22Rv1 (cell line): ENCODE results near the gene EIF4G2.

Experiments used
- H3K27ac ChIP-seq: fragments of 450-650 bp; 2 replicates; pipeline ENCODE4 v1.5.1; 2017
- ZFX ChIP-seq: fragments of 450-650 bp; IDR thresholded peaks from 2 replicates; pipeline ENCODE4 v1.6.1; 2017; ENCODE audit warnings: antibody characterized with exemption, borderline replicate concordance
- TF ChIP-seq, protein P1 (sequence below): fragments of 450-650 bp; IDR thresholded peaks from 2 replicates; pipeline ENCODE4 v1.5.1; 2017; ENCODE audit warnings: mild to moderate bottlenecking

The EIF4G2 gene

GRCh38 chr11:10807493-10808234 lies 1.1 kb downstream of the EIF4G2 start:
- H3K27ac ChIP-seq, result peak overlapping the region; percentile 98
- TF ChIP-seq, protein P1, sequence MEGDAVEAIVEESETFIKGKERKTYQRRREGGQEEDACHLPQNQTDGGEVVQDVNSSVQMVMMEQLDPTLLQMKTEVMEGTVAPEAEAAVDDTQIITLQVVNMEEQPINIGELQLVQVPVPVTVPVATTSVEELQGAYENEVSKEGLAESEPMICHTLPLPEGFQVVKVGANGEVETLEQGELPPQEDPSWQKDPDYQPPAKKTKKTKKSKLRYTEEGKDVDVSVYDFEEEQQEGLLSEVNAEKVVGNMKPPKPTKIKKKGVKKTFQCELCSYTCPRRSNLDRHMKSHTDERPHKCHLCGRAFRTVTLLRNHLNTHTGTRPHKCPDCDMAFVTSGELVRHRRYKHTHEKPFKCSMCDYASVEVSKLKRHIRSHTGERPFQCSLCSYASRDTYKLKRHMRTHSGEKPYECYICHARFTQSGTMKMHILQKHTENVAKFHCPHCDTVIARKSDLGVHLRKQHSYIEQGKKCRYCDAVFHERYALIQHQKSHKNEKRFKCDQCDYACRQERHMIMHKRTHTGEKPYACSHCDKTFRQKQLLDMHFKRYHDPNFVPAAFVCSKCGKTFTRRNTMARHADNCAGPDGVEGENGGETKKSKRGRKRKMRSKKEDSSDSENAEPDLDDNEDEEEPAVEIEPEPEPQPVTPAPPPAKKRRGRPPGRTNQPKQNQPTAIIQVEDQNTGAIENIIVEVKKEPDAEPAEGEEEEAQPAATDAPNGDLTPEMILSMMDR, result no peak
- TF ChIP-seq ZFX, result no peak

DNA sequence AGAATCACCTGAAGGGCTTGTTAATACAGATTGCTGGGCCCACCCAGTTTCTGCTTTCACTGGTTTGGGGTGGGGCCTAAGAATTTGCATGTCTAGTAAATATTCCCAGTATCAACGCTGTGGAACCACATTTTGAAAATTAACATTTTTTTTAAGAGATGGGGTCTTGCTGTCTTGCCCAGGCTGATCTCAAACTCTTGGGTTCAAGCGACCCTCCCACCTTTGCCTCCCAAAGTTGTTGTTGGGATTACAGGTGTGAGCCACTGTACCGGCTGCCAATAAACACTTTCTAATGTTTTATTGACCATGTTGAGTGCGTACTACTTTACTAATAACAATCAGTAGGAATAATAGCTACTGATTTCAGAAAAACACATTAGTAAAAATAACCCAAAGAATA lies 2.5 kb downstream of the EIF4G2 start:
- H3K27ac ChIP-seq, result peak overlapping the region; percentile 98; the same call in 1 of the 2 replicates
- no peak for TF ChIP-seq ZFX
- TF ChIP-seq, protein P1, result no peak

GRCh38 chr11:10805741-10806140 lies 3.0 kb downstream of the EIF4G2 start:
- TF ChIP-seq, protein P1, result no peak
- TF ChIP-seq ZFX, result no peak
- H3K27ac ChIP-seq, result peak overlapping the region; percentile 98; the same call in 1 of the 2 replicates

- H3K27ac ChIP-seq, result peak overlapping the region; percentile 11; the same call in 1 of the 2 replicates
- no peak for TF ChIP-seq ZFX
- TF ChIP-seq, protein P1, result no peak
Observed at GRCh38 chr11:10803676-10804075, 5.0 kb downstream of the EIF4G2 start.

- no peak for TF ChIP-seq ZFX
- TF ChIP-seq, protein P1, result no peak
- H3K27ac ChIP-seq, result no peak overlapping the region
Observed at GRCh38 chr11:10800292-10800691, 8.4 kb downstream of the EIF4G2 start.

DNA sequence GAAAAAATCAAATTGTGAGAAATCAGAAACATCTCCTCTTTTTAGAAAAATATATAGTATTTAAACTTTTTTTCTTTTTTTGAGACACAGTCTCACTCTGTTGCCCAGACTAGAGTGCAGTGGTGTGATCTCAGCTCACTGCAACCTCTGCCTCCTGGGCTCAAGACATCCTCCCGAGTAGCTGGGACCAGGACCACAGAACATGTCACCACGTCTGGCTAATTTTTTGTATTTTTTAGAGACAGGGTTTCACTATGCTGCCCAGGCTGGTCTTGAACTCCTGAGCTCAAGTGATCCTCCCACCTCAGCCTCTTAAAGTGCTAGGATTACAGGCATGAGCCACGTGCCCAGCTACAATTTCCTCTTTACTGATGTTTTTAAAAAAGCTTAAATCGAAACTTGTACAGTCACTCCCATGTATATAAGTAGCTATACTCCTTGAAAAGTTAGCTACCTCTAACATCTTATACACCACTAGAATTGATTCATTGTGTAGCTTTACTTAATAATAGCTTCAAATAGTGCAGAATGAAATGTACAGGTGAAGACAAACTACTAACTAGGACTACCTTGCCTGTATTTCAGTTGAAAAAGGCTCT lies 10.3 kb downstream of the EIF4G2 start:
- no peak overlapping the region; the same call in 1 of the 2 replicates for H3K27ac ChIP-seq

More for the DNA sequence above, 10.3 kb downstream of the EIF4G2 start:
- TF ChIP-seq, protein P1, result no peak
- TF ChIP-seq ZFX, result no peak
